ENCODE results near the gene ZNF784.
"Not testable (repeated sequence)": the region's sequence is repeated elsewhere in the genome, so short reads cannot be mapped to it uniquely, and the experiment has no call there.

The ZNF784 gene

DNA sequence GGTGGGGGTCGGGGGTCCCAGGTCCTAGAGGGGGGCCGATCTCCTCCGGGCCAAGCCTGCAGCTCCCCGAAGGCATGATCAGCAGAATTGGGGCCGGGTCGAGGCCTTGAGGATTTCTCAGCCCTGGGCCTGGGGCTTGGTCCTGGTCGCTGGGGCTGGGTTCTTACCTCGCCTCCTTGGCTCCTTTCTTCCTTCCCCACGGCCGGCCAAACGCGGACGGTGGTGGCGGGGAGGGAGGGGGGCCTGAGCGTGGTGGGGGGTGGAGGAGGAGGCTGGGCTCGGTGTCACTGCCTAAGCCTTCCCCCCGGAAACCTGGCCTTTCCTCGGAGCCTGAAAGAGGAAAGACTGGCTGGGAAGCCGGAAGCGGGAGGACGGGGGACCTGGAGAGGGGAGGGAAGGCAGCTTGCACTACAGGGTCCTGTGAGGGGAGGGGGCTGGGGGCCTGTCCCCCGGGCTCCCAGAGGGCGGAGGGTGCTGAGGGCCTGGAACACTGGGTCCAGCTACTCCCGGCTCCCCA is 43.7 kb downstream of the ZNF784 start, which contains the start of gene ZNF579:
Gene ZNF579 (minus strand): TSS at position 221 of the 517 bp plus-strand sequence. CDS start 1,209 bp downstream, outside the sequence.
- peak; percentile 65 for DNase-seq

DNA sequence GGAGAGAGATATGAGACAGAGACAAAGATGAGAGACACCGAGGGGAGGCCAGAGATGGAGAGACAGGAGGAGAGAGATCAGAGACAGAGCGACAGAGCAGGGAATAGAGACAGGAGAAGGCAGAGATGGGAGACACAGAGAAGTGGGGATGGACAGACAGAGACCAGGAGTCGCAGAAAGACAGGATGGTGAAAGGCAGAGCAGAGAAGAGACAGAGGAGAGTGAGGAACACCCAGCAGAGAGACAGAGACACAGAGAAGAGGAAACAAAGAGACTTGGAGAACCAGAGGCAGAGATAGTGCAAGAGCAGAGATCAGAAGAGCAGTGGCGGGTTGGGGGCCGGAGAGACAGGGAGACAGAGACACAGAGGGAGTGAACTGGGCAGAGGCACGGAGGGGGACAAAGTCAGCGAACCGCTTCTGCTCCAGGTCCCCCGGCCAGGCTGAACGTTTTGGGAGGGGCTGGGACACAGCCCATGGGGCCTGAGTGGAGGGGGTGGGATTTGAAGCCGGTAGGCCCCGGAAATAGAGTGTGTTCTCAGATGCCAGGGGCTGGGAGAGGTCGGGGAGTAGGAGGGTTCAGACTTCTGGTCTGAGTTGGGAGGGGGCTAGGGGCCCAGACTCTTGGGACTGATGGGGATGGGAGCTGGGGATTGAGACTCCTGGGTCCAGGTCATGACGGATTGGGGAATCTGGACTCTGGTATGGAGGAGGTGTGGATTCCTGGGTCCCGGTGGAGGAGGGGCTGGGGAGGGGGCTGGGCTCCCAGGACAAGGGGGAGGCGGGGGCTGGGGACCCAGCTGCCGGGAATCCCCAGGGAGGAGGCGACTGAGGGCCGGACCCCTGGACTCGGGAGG is 44.4 kb downstream of the ZNF784 start:
- DNase-seq: no peak

DNA sequence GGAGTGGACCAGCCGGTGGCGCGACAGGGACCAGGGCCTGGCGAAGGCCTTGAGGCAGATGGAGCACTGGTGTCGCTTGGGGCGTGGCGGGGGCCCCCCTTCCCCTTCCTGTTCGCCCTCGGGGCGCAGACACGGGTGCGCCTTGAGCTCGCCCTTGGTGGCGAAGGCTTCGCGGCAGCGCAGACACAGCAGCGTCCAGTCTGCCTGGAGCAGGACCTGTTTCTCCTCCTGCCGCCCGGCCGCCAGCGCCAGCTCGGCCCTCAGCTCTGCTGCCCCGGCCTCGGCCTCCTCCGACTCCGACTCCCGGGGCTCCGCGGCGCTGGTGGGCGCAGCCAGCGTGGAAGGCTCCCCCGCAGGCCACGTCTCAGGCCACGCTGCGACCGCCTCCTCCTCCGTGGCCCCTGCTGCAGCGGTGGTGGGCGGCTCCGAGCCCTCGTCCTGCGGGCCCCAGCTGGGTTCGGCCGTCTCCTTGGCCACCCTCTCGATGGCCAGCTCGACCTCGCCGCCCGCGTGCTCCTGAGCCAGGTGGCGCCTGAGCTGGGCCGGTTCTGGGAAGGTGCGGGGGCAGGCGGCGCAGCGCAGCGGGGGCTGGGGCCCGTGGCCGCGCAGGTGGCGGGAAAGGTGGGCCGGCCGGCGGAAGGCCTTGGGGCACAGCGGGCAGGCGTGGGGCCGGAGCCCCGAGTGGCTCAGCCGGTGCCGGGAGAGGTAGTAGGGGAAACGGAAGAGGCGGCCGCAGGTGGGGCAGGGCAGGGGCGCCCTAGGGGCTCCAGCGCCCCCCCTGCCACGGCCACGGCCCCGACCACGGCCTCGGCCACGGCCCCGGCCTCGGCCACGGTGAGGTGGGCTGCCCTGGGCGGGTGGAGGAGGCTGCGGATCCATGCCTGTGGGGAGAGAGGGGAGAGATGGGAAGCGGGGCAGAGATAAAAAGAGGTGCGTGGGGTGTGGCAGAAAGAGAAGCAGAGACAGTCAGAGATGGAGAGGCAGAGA is 45.3 kb downstream of the ZNF784 start:
- DNase-seq: no peak

DNA sequence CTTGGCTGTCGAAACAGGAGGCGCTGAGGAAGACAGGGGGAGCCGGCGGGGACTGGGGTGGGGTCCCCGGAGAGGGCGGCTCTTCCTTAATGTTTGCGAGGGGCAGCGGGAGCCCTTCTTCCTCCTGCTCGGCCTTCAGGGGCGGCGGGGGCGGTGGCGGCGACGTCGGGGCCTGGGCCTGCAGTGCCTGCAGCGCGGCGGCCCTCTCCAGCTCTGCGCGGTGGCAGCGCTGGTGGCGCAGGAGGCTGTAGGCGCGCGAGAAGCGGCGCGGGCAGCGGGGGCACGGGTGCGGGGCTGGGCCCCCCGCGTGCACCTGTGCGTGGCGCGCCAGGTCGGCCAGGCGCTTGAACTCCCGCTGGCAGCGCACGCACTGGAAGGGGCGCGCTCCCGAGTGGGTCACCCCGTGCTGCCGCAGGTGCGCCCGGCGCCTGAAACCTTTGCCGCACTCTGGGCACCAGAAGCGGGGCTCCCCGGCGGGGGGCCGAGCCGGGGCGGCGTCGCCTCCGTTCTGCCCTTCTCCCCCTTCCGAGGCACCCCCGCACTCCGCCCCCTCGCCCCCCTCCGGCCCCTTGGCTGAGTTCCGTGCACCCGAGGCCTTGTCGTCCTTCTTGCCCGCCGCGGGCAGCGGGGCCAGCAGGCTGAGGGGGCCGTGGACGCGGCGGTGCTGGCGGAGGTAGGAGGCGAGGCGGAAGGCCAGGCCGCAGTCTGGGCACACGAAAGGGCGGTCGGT is 46.2 kb downstream of the ZNF784 start:
- no peak for DNase-seq

DNA sequence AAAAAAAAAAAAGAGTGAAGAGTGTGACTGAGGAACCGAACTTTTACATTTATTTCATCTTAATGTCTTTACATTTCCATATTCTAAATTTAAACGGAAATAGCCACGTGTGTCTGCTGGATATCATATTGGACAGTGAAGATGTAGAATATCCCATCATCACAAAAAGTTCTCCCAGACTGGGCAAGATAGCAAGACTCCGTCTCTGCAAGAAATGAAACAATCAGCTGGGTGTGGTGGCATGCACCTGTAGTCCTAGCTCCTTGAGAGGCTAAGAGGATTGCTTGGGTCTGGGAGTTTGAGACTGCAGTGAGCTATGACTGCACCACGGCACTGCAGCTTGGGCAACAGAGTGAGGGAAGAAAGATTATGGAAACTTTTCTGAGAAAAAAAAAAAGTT is 47.6 kb downstream of the ZNF784 start:
- DNase-seq: no peak

DNA sequence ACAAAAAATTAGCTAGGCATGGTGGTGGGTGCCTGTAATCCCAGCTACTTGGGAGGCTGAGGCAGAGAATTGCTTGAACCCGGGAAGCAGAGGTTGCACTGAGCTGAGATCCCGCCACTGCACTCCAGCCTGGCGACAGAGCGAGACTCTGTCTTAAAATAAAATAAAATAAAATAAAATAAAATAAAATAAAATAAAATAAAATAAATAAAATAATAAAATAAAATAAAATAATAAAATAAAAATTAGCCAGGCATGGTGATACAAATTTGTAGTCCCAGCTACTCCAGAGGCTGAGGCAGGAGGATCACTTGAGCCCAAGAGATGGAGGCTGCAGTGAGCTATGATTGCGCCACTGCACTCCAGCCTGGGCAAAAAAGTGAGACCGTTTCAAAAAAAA is 50.4 kb downstream of the ZNF784 start:
- DNase-seq: not testable (repeated sequence)

Data from DMS 273 treated with DMSO at 0.1 percent for 48 hours (cell line).